ENCODE results near the gene MRPS22. TPM values are rescaled to one million over a fixed set of nuclear protein-coding genes. Genes with fewer than 3 reads are reported as not detected.

Gene MRPS22
- total and polyA plus RNA-seq, 9 of the 15 experiments (the other 6 are each of a cell fraction or from before 2014, with no cell fraction given), result 148 to 397 (median 229) TPM

DNA sequence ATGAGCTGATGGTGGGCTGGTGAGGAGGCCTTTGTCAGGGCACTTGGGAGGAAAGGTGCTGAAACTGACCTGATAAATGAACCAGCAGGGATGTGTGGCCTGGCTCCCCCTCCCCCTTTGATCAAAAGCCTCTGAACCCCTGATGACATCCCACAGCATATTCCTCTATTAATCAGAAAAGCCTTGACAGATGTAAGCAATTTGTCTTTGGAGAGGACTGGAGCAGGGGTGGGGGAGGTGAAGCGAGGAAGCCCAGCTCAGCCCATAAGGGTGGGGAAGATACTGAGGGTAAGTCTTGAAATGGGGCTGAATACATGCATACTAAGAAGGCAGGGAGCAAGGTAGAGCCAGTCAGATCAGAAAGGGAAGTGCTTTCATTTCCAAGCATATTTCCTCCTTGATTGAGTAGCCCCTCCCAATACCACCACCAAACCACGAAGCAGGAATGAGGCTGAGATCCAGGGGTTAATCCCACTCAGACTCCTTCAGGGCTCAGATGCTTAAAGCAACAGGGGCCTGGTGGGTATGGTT, 34.7 kb upstream of the MRPS22 start:
- no peaks in the 10 kb centered on the region for H4K20me1 ChIP-seq (replicated peaks; ENCODE audit: control insufficient read depth, insufficient read depth, low read length)
- FAIRE-seq (peak; percentile 51), ATAC-seq (peak; percentile 14), DNase-seq (ENCODE audit: extremely low read depth in 1 of 4, low spot score in 3 of 4) (peak in 1 of 4 experiments; percentile 57)
- peak; percentile 65 for TF ChIP-seq MEIS2 (IDR thresholded peaks at IDR 0.05; ENCODE audit: partially characterized antibody)
- 0 out of 2 replicates have a peak, but pooled peaks have one; percentile 15 for TF ChIP-seq DMBX1 (CRISPR knock-in tag; IDR thresholded peaks at IDR 0.05; ENCODE audit: borderline replicate concordance)
- TF ChIP-seq ELF1 (tag; IDR thresholded peaks at IDR 0.05), result 0 out of 2 replicates have a peak, but pooled peaks have one; percentile 24
- no peak for TF ChIP-seq HSF4 (CRISPR knock-in tag; IDR thresholded peaks at IDR 0.05; ENCODE audit: borderline replicate concordance)
- TF ChIP-seq KLF10 (CRISPR knock-in tag; IDR thresholded peaks at IDR 0.05), result no peak
- no peak for TF ChIP-seq CXXC5 (CRISPR knock-in tag; IDR thresholded peaks at IDR 0.05)
- no peak for TF ChIP-seq KLF1 (tag; IDR thresholded peaks at IDR 0.05)
- TF ChIP-seq ZNF592 (IDR thresholded peaks at IDR 0.05), result 0 out of 2 replicates have a peak, but pooled peaks have one; percentile 17
- TF ChIP-seq PBX2 (CRISPR knock-in tag; IDR thresholded peaks at IDR 0.05; ENCODE audit: low read depth), result no peak
- peak; percentile 38; the same call in 1 of the 2 replicates for TF ChIP-seq PBX2 (tag; conservative IDR thresholded peaks at IDR 0.05; ENCODE audit: low read depth)
- TF ChIP-seq EP400 (IDR thresholded peaks at IDR 0.05), result peak; percentile 13; the same call in 1 of the 2 replicates
- no peak for TF ChIP-seq ZNF830 (CRISPR knock-in tag; IDR thresholded peaks at IDR 0.05)
- no peak for TF ChIP-seq ZNF436 (CRISPR knock-in tag; IDR thresholded peaks at IDR 0.05)
- TF ChIP-seq SPI1 (IDR thresholded peaks at IDR 0.05; ENCODE audit: borderline replicate concordance, low read depth, low read length), result peak; percentile 71
- no peaks in the 10 kb centered on the region for H3K79me2 ChIP-seq (ENCODE audit: control insufficient read depth, insufficient read depth, low read length)
- no peaks in the 10 kb centered on the region for H3K27me3 ChIP-seq (ENCODE audit: control insufficient read depth in 2 of 2, insufficient read depth in 2 of 2, low read length in 2 of 2)
- no peak overlapping the region for H3K4me3 ChIP-seq
- no TSS peak for BruUV-seq (replicated peaks)
- no peaks in the 10 kb centered on the region for H3K36me3 ChIP-seq (ENCODE audit: control insufficient read depth, insufficient read depth, low read length)
- peaks cover 3% of the 10 kb centered on the region for H3K9me1 ChIP-seq (ENCODE audit: control insufficient read depth, insufficient read depth, low read length)
- H3K9me3 ChIP-seq (replicated peaks; ENCODE audit: control insufficient read depth, insufficient read depth, low read depth, low read length), result peaks cover 3% of the 10 kb centered on the region; the same call in 1 of the 2 replicates
- in situ Hi-C loops (cut with MboI), result no loop called here
- H3K27ac ChIP-seq (ENCODE audit: extremely low read depth, low read depth, low read length), result peak overlapping the region; percentile 11; the same call in 2 of the 3 replicates
- WGBS (ENCODE audit: insufficient coverage, low coverage, missing lambda C conversion rate), result 20% methylated on average over 2 of the region's 2 CpGs
- H2AFZ ChIP-seq (ENCODE audit: low read depth, low read length), result peak overlapping the region; percentile 70
- ChIA-PET POLR2A (no interaction called here), CTCF (ENCODE audit: low intra/inter-chr PET ratio) (no interaction called here)
- intact Hi-C loops (cut with micrococcal nuclease), result no loop called here
- peak overlapping the region in 1 of 2 experiments; percentile 18; a peak in 1 of 4 replicates for H3K9ac ChIP-seq (ENCODE audit: insufficient read depth in 1 of 2, low read depth in 2 of 2, low read length in 2 of 2)
- H3K4me1 ChIP-seq (replicated peaks in 1 of 2; ENCODE audit: control insufficient read depth in 2 of 2, insufficient read depth in 2 of 2, low read length in 2 of 2), result peaks cover 42 to 74% of the 10 kb centered on the region in 2 experiments
- peak overlapping the region; percentile 10; the same call in 1 of the 2 replicates for H3K4me2 ChIP-seq (ENCODE audit: insufficient read depth, low read length)
